Stimulated activated CD8-positive, alpha-beta memory T cell treated with anti-CD3 and anti-CD28 coated beads, Interleukin-2, amount 100 ng/mL, for 48 hours (primary cell): Measurements from ENCODE around the gene CLPTM1.

Experiments
- DNase-seq, 2 donors: peaks; one replicate each; pipeline ENCODE4 v3.0.0-alpha.2; 2020; ENCODE audit warnings: low read depth in 2 of 2

Gene CLPTM1

GRCh38 chr19:45011959-45012358 is 56.8 kb downstream of the CLPTM1 start:
- no peak for DNase-seq

GRCh38 chr19:45016388-45017314 is 61.5 kb downstream of the CLPTM1 start:
- DNase-seq: peak; percentile 52 to 57

GRCh38 chr19:45019187-45019586 is 64.0 kb downstream of the CLPTM1 start:
- no peak for DNase-seq

DNA sequence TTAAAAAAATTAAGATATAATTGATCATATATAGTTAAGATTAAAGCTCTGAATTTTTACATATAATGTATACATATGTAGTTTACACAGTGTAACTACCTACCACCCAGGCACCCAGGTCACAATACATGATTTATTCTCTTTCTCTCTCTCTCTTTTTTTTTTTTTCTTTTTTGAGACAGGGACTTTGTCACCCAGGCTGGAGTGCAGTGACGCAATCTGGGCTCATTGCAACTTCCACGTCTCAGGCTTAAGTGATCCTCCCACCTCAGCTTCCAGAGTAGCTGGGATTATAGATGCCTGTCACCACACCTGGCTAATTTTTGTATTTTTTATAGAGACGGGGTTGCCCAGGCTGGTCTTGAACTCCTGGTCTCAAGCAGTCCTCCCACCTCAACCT is 64.9 kb downstream of the CLPTM1 start:
- no peak for DNase-seq

DNA sequence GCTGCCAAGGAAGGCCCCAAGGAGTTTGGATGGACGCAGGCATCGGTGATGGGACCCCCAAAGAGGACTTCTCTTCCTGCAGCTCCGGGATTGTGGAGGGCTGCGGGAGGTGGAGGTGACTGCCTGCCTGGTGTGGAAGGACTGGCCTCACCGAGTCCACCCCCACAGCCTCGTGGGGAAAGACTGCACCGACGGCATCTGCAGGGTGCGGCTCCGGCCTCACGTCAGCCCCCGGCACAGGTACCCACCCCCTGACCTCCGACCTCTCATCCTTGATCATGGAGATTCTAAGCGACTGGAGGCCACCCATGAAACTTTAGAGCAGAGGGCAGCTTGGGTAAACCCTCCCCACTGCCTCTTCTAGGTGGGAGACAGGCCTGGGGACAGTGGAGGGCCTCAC is 66.8 kb downstream of the CLPTM1 start:
- no peak for DNase-seq

DNA sequence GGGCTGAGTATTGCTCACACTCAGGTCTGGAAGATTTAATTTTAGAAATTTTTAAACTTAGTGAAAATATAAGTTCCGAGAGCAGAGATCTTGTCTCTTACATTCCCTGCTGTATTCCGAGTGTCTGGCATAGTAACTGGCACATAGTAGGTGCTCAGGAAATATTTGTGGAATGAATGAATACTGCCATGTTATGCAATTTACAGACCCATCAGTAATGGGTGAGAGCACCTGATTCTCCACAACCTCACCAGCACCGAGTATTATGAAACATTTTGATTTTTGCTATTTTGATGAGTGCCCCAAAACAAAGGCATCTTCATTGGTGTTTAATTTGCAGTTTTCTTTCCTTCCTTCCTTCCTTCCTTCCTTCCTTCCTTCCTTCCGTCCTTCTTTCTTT is 67.9 kb downstream of the CLPTM1 start:
- DNase-seq: no peak

- DNase-seq: no peak
These were observed 70.1 kb downstream of the CLPTM1 start for GRCh38 chr19:45025264-45025663.

DNA sequence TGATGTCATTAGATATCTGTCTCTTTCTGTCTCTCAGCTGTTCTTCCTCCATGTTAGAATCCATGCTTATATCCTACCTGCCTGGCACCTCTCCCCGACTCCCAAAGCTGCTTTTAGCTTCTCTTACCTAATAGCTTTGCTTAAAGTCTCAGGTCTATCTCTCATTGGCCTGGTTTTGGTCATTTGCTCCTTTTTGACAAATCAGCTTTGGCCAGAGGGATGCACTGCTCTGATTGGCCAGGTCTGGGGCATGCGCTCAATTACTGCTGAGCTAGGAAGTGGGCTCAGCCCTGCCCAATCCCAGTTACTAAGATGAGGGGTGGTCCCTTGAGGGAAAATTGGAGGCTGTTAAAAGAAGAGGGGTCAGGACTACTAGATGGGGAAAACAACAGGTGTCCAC is 72.2 kb downstream of the CLPTM1 start:
- DNase-seq: no peak

DNA sequence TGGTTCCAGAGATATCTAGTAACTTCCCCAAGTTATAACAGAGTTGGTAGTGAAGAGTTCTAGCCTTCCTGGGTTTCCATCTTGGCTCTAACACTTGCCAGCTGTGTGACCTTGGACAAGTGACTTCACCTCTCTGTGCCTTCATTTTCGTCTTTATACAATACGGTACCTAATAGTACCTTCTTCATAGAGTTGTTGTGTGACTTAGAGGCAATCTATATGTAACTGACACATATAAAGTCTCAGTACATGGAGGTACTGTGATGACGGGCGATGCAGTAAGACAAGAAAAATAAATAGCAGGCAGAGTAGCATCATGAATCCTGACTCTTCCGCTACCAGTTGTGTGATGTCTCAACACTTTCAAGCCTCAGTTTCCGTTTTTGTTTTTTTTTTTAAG is 75.6 kb downstream of the CLPTM1 start:
- no peak for DNase-seq

GRCh38 chr19:45032421-45032820 is 77.2 kb downstream of the CLPTM1 start:
- no peak for DNase-seq

DNA sequence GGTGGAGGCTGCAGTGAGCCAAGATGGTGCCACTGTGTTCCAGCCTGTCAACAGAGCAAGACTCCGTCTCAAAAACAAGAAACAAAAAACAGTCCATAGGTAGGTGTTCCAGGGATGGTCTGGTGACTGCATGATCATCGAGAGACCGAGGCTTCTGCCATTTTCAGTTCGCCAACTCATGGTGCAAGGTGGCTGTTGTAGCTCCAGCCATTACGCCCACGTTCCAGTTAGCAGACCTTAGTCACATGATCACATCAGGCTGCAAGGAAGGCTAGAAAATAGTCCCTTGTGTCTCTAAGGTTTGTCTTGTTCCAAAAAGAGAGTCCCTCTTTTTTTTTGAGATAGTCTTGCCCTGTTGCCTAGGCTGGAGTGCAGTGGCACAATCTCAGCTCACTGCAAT is 80.6 kb downstream of the CLPTM1 start:
- no peak for DNase-seq

DNA sequence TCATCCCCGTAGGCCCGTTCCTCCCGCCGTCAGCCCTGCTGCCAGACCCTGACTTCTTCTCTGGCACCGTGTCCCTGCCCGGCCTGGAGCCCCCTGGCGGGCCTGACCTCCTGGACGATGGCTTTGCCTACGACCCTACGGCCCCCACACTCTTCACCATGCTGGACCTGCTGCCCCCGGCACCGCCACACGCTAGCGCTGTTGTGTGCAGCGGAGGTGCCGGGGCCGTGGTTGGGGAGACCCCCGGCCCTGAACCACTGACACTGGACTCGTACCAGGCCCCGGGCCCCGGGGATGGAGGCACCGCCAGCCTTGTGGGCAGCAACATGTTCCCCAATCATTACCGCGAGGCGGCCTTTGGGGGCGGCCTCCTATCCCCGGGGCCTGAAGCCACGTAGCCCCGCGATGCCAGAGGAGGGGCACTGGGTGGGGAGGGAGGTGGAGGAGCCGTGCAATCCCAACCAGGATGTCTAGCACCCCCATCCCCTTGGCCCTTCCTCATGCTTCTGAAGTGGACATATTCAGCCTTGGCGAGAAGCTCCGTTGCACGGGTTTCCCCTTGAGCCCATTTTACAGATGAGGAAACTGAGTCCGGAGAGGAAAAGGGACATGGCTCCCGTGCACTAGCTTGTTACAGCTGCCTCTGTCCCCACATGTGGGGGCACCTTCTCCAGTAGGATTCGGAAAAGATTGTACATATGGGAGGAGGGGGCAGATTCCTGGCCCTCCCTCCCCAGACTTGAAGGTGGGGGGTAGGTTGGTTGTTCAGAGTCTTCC is 82.4 kb downstream of the CLPTM1 start:
- no peak for DNase-seq

GRCh38 chr19:45038931-45039893 is 84.0 kb downstream of the CLPTM1 start, which contains the start of gene CLASRP:
Gene CLASRP (plus strand): TSS chr19:45039045. CDS start chr19:45040213, 1,168 bp downstream.
- peak; percentile 83 to 87 for DNase-seq

DNA sequence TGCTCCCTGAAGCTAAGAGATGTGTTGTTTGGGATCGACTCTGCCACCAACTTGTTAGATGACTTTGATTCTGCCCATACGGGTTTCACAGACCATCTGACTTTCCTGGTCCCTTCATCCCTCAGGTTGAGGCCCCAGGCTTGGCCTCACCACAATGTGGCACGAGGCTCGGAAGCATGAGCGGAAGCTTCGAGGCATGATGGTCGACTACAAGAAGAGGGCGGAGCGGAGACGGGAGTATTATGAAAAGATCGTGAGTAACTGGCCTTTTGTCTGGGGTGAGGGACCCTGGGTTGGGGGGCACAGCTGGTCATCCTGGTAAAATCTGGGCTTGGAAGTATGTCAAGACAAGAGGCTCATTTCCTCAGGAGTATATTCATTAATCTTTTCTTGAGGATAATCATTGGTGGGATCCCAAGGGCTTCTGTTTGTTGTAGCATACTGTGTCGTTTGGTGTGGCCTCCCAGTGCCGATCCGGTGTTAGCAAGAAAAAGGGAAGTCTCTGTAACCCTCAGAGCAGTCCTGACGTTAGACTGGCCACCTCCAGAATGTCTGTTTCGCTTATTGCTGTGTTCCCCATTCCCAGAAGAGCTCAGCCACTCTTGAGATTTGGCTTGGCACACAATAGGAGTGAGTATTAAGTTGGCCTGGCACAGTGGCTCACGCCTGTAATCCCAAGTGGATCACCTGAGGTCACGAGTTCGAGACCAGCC is 85.0 kb downstream of the CLPTM1 start:
- no peak for DNase-seq

DNA sequence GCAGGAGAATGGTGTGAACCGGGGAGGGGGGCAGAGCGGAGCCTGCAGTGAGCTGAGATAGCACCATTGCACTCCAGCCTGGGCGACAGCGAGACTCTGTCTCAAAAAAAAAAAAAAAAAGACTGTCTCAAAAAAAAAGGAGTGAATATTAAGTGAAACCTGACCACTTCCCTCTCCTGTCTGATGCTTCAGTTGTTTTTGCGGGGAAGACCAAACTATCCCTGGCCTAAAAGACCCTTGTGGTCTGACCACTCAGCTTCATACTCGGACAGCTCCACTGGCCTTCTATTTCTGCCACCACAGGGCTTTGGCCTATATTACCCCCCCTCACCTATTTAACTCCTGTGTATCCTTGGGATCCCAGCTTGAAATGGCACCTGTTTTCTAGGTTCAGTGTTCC is 85.9 kb downstream of the CLPTM1 start:
- no peak for DNase-seq
